HG02884 (cell line): ENCODE data around the gene TGFBR3.
"Not testable (repeated sequence)": the region's sequence is repeated elsewhere in the genome, so short reads cannot be mapped to it uniquely, and the experiment has no call there.

Experiments used
- ATAC-seq: cut with Tn5 transposase; IDR thresholded peaks from one replicate; pipeline ENCODE4 v1.9.1; 2021; ENCODE audit warnings: mild to moderate bottlenecking, moderate library complexity; ENCODE audit not compliant: unreplicated experiment

The TGFBR3 gene

GRCh38 chr1:91666651-91667050 lies 219.3 kb downstream of the TGFBR3 start:
- not testable (repeated sequence) for ATAC-seq

- no peak for ATAC-seq
These were observed 224.8 kb downstream of the TGFBR3 start for GRCh38 chr1:91661121-91661520.

- ATAC-seq = no peak
These were observed 225.2 kb downstream of the TGFBR3 start for GRCh38 chr1:91660708-91661107.

GRCh38 chr1:91655912-91656449 lies 230.0 kb downstream of the TGFBR3 start:
- ATAC-seq = no peak

- peak; percentile 48 for ATAC-seq
These were observed 232.8 kb downstream of the TGFBR3 start for GRCh38 chr1:91653183-91653582.

- ATAC-seq = no peak
These were observed 234.3 kb downstream of the TGFBR3 start for GRCh38 chr1:91651661-91652071.

- no peak for ATAC-seq
These were observed 234.7 kb downstream of the TGFBR3 start for GRCh38 chr1:91651243-91651642.

- ATAC-seq = no peak
These were observed 235.2 kb downstream of the TGFBR3 start for GRCh38 chr1:91650764-91651163.

- ATAC-seq = no peak
These were observed 238.9 kb downstream of the TGFBR3 start for GRCh38 chr1:91647061-91647460.

- no peak for ATAC-seq
These were observed 240.9 kb downstream of the TGFBR3 start for GRCh38 chr1:91645031-91645430.

- no peak for ATAC-seq
These were observed 242.5 kb downstream of the TGFBR3 start for GRCh38 chr1:91643431-91643830.

- ATAC-seq = no peak
These were observed 244.9 kb downstream of the TGFBR3 start for GRCh38 chr1:91640877-91641526.

- ATAC-seq = no peak
These were observed 248.4 kb downstream of the TGFBR3 start for GRCh38 chr1:91637539-91637994.

- no peak for ATAC-seq
These were observed 250.2 kb downstream of the TGFBR3 start for GRCh38 chr1:91635763-91636162.

- ATAC-seq = no peak
These were observed 252.5 kb downstream of the TGFBR3 start for GRCh38 chr1:91633438-91633837.

GRCh38 chr1:91631718-91632330 lies 254.1 kb downstream of the TGFBR3 start:
- no peak for ATAC-seq

GRCh38 chr1:91630803-91631202 lies 255.1 kb downstream of the TGFBR3 start:
- ATAC-seq = no peak
